Measurements from ENCODE around the gene C20orf204. TPM values are rescaled to one million over a fixed set of nuclear protein-coding genes. Genes with fewer than 3 reads are reported as not detected.

The C20orf204 gene
- total RNA-seq, 2 donors from 2014 or later: 0.81 to 3.2 TPM

GRCh38 chr20:64037498-64038213, 1.7 kb downstream of the C20orf204 start:
- no peaks in the 10 kb centered on the region for H3K27me3 ChIP-seq (replicated peaks; ENCODE audit: insufficient read depth)
- ATAC-seq (ENCODE audit: insufficient number of reproducible peaks, low FRiP score, low read depth) (no peak), DNase-seq (ENCODE audit: low spot score) (no peak)
- H3K4me1 ChIP-seq (ENCODE audit: control insufficient read depth in 1 of 2, low read depth in 2 of 2): peaks cover 13 to 23% of the 10 kb centered on the region in 2 donors
- TF ChIP-seq CTCF (IDR thresholded peaks at IDR 0.05): no peak
- H3K9me3 ChIP-seq: no peaks in the 10 kb centered on the region
- peak overlapping the region; percentile 65 for H3K4me3 ChIP-seq
- H3K27ac ChIP-seq: no peak overlapping the region
- peaks cover 4% of the 10 kb centered on the region for H3K36me3 ChIP-seq

- Histone ChIP-seq H3K27me3 (replicated peaks; ENCODE audit: insufficient read depth) (no peaks in the 10 kb centered on the region), H3K27ac (no peak overlapping the region), H3K4me3 (peak overlapping the region; percentile 65), H3K4me1 (ENCODE audit: control insufficient read depth in 1 of 2, low read depth in 2 of 2) (peaks cover 13 to 23% of the 10 kb centered on the region in 2 donors), H3K9me3 (no peaks in the 10 kb centered on the region), H3K36me3 (peaks cover 1% of the 10 kb centered on the region)
- TF ChIP-seq CTCF (IDR thresholded peaks at IDR 0.05): no peak
- ATAC-seq (ENCODE audit: insufficient number of reproducible peaks, low FRiP score, low read depth): no peak
- no peak for DNase-seq (ENCODE audit: low spot score)
These were observed 2.2 kb downstream of the C20orf204 start for GRCh38 chr20:64038224-64038564.

GRCh38 chr20:64038565-64039292, 2.7 kb downstream of the C20orf204 start:
- H3K27me3 ChIP-seq (replicated peaks; ENCODE audit: insufficient read depth): no peaks in the 10 kb centered on the region
- peak overlapping the region; percentile 65 for H3K4me3 ChIP-seq
- peak; percentile 72 for TF ChIP-seq CTCF (IDR thresholded peaks at IDR 0.05)
- no peaks in the 10 kb centered on the region for H3K9me3 ChIP-seq
- H3K36me3 ChIP-seq: no peaks in the 10 kb centered on the region
- H3K4me1 ChIP-seq (ENCODE audit: control insufficient read depth in 1 of 2, low read depth in 2 of 2): peaks cover 13 to 23% of the 10 kb centered on the region in 2 donors
- H3K27ac ChIP-seq: no peak overlapping the region
- ATAC-seq (ENCODE audit: insufficient number of reproducible peaks, low FRiP score, low read depth) (no peak), DNase-seq (ENCODE audit: low spot score) (no peak)

GRCh38 chr20:64039293-64040160, 3.5 kb downstream of the C20orf204 start:
- no peak for TF ChIP-seq CTCF (IDR thresholded peaks at IDR 0.05)
- H3K27ac ChIP-seq: no peak overlapping the region

More at GRCh38 chr20:64039293-64040160, 3.5 kb downstream of the C20orf204 start:
- H3K4me3 ChIP-seq: peak overlapping the region; percentile 65
- H3K36me3 ChIP-seq: no peaks in the 10 kb centered on the region
- no peak for ATAC-seq (ENCODE audit: insufficient number of reproducible peaks, low FRiP score, low read depth)
- no peak for DNase-seq (ENCODE audit: low spot score)
- peaks cover 13 to 23% of the 10 kb centered on the region in 2 donors for H3K4me1 ChIP-seq (ENCODE audit: control insufficient read depth in 1 of 2, low read depth in 2 of 2)
- H3K9me3 ChIP-seq: no peaks in the 10 kb centered on the region
- H3K27me3 ChIP-seq (replicated peaks; ENCODE audit: insufficient read depth): no peaks in the 10 kb centered on the region

Measured in thoracic aorta (tissue), 2 donors.